ENCODE results near the gene CNTN5.

Gene CNTN5

DNA sequence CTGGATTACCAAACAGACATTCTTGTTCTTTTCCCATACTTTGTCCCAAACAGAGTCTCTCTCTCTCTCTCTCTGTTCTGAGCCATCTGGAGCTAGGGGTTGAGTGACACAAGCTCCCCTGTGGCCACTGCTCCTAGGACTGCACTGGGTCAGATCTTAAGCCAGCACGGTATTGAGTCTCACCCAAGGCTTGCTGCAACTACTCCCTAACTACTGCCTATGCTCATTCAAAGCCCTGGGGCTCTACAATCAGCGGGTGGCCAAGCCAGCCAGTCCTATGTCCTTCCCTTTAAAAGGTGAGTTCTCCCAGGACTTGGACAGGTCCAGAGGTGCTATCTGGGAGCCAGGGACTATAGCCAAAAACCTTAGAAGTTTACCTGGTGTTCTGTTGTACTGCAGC lies 385.6 kb downstream of the CNTN5 start:
- TF ChIP-seq, protein P1, sequence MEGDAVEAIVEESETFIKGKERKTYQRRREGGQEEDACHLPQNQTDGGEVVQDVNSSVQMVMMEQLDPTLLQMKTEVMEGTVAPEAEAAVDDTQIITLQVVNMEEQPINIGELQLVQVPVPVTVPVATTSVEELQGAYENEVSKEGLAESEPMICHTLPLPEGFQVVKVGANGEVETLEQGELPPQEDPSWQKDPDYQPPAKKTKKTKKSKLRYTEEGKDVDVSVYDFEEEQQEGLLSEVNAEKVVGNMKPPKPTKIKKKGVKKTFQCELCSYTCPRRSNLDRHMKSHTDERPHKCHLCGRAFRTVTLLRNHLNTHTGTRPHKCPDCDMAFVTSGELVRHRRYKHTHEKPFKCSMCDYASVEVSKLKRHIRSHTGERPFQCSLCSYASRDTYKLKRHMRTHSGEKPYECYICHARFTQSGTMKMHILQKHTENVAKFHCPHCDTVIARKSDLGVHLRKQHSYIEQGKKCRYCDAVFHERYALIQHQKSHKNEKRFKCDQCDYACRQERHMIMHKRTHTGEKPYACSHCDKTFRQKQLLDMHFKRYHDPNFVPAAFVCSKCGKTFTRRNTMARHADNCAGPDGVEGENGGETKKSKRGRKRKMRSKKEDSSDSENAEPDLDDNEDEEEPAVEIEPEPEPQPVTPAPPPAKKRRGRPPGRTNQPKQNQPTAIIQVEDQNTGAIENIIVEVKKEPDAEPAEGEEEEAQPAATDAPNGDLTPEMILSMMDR (IDR thresholded peaks at IDR 0.05; ENCODE audit: low read length, missing control alignments) = no peak
- H3K4me3 ChIP-seq (replicated peaks; ENCODE audit: low read depth, low read length) = no peak overlapping the region
- DNase-seq (ENCODE audit: low read depth) = no peak

DNA sequence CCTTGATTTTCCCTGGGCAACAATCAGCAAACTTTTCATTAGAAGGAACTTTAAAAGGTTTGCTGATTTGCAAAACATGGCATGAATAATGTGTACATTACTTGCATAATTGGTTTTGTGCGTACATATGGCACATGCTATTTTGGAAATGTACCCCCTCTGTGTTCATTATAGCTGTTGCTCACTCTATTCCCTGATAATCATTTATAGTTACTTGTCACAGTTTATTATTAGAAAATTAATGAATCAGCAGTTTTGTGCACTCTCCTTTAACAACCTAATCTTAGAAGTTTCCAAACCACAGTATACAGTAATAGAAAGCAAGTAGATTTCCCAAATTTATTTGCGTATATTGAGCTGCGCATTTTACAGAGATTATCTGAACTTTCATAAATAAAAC lies 389.9 kb downstream of the CNTN5 start:
- DNase-seq (ENCODE audit: low read depth) = no peak
- no peak overlapping the region for H3K4me3 ChIP-seq (replicated peaks; ENCODE audit: low read depth, low read length)
- TF ChIP-seq, protein P1 (IDR thresholded peaks at IDR 0.05; ENCODE audit: low read length, missing control alignments) = no peak

DNA sequence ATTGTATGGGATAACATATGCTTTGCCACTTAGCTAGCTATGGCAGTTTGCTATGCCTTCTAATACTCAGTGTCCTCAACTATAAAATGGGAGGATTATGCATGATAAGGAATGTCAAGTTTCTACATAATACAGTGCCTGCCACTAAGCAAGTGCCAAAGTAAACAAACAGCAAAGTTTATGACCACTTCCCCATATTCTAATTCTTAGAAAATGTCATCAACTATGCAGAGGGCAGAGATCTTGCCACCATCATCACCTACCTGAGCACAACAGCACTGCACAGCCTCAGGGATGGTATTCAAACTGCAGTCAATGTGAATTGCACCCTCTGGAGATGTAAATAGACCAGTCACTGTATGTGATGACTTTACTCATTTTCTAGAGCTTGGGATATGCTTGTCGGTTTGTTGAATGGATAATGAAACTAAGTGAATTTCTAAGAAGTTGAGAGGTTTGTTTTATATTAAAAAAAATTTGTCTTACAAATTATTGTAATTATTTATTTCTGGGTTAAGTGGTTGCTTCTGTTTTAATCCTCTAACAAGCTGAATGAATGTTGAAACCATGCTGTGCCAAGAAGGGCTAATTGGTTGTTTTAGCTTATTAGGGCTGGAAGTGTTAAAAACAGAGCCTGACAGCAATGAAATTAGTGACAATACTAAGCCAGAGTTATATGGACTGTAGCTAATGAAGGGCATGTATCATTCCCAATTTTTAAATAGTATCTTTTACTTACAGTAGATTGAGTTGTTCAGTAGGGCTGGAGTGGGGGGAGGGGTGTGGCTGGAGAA lies 398.4 kb downstream of the CNTN5 start:
- DNase-seq (ENCODE audit: low read depth) = no peak
- no peak overlapping the region for H3K4me3 ChIP-seq (replicated peaks; ENCODE audit: low read depth, low read length)
- TF ChIP-seq, protein P1 (IDR thresholded peaks at IDR 0.05; ENCODE audit: low read length, missing control alignments) = no peak

DNA sequence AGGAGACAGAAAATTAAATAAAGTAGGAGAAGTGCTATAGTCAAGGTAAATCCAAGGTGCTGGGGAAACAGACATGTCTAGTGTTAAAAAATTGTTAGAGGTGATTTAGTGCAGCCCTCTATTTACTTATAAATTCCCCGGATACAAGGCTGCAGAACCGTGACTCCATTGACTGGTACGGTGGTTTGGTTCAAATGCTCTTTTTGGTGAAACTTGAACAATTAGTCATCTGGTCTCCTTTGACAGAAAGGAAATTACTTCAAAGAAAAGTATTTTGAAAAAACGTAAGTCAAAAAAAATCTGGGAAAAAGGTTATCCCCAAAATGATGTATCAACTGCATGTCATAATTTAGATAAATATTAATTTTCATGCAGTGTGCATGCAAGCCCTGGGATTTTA lies 399.2 kb downstream of the CNTN5 start:
- TF ChIP-seq, protein P1 (IDR thresholded peaks at IDR 0.05; ENCODE audit: low read length, missing control alignments) = no peak
- H3K4me3 ChIP-seq (replicated peaks; ENCODE audit: low read depth, low read length) = no peak overlapping the region
- DNase-seq (ENCODE audit: low read depth) = no peak

DNA sequence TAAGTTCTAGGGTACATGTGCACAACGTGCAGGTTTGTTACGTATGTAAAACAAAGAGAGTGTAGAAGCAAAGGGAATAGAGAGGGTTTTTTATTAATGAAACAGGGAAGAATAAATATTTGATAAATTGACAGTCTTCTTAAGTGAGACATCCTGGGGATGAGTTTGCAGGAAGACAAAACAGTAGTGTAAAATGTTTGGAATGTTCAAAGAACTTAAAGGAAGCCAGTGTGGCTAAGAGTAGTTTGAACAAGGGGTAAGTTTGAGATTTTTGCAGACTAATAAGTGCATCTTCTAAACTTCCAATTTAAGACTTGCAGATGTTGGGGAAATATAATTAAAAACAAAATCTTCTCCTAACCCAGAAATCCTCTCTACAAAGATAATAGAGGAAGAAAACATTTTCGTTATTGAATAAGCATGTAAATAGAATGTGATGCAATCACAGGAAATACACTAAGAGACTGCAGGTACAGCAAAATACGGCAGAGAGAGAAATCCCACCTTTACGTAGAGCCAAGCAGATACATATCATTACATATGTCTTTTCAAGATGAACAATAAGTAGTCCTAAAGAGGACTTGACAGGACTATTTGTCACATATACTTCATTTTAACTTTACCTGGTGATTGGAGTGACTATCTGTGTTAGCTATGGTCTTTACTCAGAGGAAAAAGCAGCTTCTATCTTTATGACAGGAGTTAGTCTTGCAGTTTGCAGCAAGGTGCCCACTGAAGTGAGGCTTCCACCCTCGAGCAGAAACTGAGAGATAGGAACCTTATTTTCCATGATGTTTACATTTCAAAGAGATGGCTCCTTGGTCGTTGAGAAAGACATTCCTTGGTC lies 402.1 kb downstream of the CNTN5 start:
- no peak overlapping the region for H3K4me3 ChIP-seq (replicated peaks; ENCODE audit: low read depth, low read length)
- DNase-seq (ENCODE audit: low read depth) = no peak
- TF ChIP-seq, protein P1 (IDR thresholded peaks at IDR 0.05; ENCODE audit: low read length, missing control alignments) = no peak

DNA sequence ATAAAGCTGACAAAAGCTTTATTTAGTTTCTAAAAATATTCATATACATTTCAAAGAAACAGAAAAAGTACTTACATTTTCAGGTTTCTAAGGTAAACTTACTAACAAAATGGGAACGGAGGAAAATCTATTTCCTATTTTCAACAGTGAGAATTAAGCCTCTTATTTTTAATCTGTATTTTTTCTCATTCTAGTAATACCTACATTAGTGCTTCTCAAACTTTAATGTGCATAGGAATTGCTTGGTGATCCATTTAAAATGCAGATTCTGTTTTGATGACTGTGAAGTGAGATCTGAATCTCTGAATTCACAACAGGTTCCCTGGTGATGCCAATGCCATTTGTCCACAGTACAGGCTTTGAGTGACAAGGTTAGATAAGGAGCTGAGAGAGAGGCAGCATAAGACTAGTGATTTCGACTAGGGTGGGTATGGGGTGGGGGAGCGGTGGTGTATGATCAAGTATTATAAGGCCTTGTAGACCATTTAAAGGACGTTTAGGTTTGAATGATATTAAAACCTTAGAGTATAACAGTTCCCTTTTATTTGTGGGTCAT lies 402.8 kb downstream of the CNTN5 start:
- H3K4me3 ChIP-seq (replicated peaks; ENCODE audit: low read depth, low read length) = no peak overlapping the region
- DNase-seq (ENCODE audit: low read depth) = no peak
- TF ChIP-seq, protein P1 (IDR thresholded peaks at IDR 0.05; ENCODE audit: low read length, missing control alignments) = no peak

Data from fibroblast of pulmonary artery (primary cell).